SK-N-SH treated with all-trans-retinoic acid at 6 μM for 48 hours (cell line): ENCODE results near the gene AFF1.

Experiments
- ATAC-seq: fragments of 200-7000 bp; cut with Tn5 transposase; 3 replicates; pipeline ENCODE4 v1.9.1; 2020; ENCODE audit warnings: mild to moderate bottlenecking, moderate library complexity
- CREB5 ChIP-seq: fragments of 250-450 bp; sonication (Bioruptor Pico); IDR thresholded peaks from 2 replicates; pipeline ENCODE4 v1.5.1; 2020; ENCODE audit warnings: low read depth, mild to moderate bottlenecking, moderate library complexity
- CSDC2 ChIP-seq: fragments of 250-450 bp; sonication (Bioruptor Pico); IDR thresholded peaks from 2 replicates; pipeline ENCODE4 v1.5.0; 2020; ENCODE audit warnings: mild to moderate bottlenecking, moderate library complexity
- CSRNP3 ChIP-seq: fragments of 250-450 bp; sonication (Bioruptor Pico); IDR thresholded peaks from 2 replicates; pipeline ENCODE4 v1.5.1; 2021; ENCODE audit warnings: mild to moderate bottlenecking, moderate library complexity
- ESRRG ChIP-seq: fragments of 250-450 bp; sonication (Bioruptor Pico); IDR thresholded peaks from 2 replicates; pipeline ENCODE4 v1.6.1; 2021; ENCODE audit warnings: mild to moderate bottlenecking
- GLIS3 ChIP-seq: fragments of 250-450 bp; sonication (Bioruptor Pico); IDR thresholded peaks from 2 replicates; pipeline ENCODE4 v1.5.0; 2020; ENCODE audit warnings: mild to moderate bottlenecking, moderate library complexity
- ISL1 ChIP-seq: fragments of 250-450 bp; sonication (Bioruptor Pico); IDR thresholded peaks from 2 replicates; pipeline ENCODE4 v2.1.2; 2022; ENCODE audit warnings: mild to moderate bottlenecking, moderate library complexity
- OSR1 ChIP-seq: fragments of 250-450 bp; sonication (Bioruptor Pico); IDR thresholded peaks from 2 replicates; pipeline ENCODE4 v1.8.0; 2022; ENCODE audit warnings: moderate library complexity, mild to moderate bottlenecking, inconsistent platforms
- PATZ1 ChIP-seq: fragments of 250-450 bp; sonication (Bioruptor Pico); IDR thresholded peaks from 2 replicates; pipeline ENCODE4 v1.8.0; 2020; ENCODE audit warnings: mild to moderate bottlenecking, moderate library complexity, borderline replicate concordance
- SNAI2 ChIP-seq: fragments of 250-450 bp; sonication (Bioruptor Pico); IDR thresholded peaks from 2 replicates; pipeline ENCODE4 v1.5.0; 2020; ENCODE audit warnings: mild to moderate bottlenecking, moderate library complexity
- TCF4 ChIP-seq: fragments of 250-450 bp; sonication (Bioruptor Pico); IDR thresholded peaks from 2 replicates; pipeline ENCODE4 v1.8.0; 2021; ENCODE audit warnings: mild to moderate bottlenecking, moderate library complexity, borderline replicate concordance
- TOX ChIP-seq: fragments of 250-450 bp; sonication (Bioruptor Pico); IDR thresholded peaks from 2 replicates; pipeline ENCODE4 v1.8.0; 2021; ENCODE audit warnings: mild to moderate bottlenecking, moderate library complexity, borderline replicate concordance
- ZC3H10 ChIP-seq: fragments of 250-450 bp; sonication (Bioruptor Pico); IDR thresholded peaks from 2 replicates; pipeline ENCODE4 v1.5.1; 2021; ENCODE audit warnings: mild to moderate bottlenecking, moderate library complexity
- ZFP30 ChIP-seq: fragments of 450-650 bp; formaldehyde crosslinking; IDR thresholded peaks from 2 replicates; pipeline ENCODE4 v1.5.0; 2022; ENCODE audit warnings: mild to moderate bottlenecking, moderate library complexity
- ZNF565 ChIP-seq: fragments of 450-650 bp; formaldehyde crosslinking; conservative IDR thresholded peaks from 2 replicates; pipeline ENCODE4 v1.5.0; 2020; ENCODE audit warnings: low read depth, mild to moderate bottlenecking, moderate library complexity
- ZNF8 ChIP-seq: fragments of 450-650 bp; formaldehyde crosslinking; IDR thresholded peaks from 2 replicates; pipeline ENCODE4 v1.5.0; 2020; ENCODE audit warnings: mild to moderate bottlenecking, moderate library complexity

The AFF1 gene

GRCh38 chr4:87090305-87090704, 155.5 kb downstream of the AFF1 start:
- TF ChIP-seq ESRRG (CRISPR knock-in tag) (no peak), PATZ1 (CRISPR knock-in tag) (no peak), ZFP30 (CRISPR knock-in tag) (no peak), TCF4 (CRISPR knock-in tag) (no peak), CREB5 (CRISPR knock-in tag) (no peak), CSRNP3 (CRISPR knock-in tag) (no peak), ISL1 (CRISPR knock-in tag) (no peak)
- no peak for ATAC-seq

GRCh38 chr4:87092389-87093141, 157.8 kb downstream of the AFF1 start:
- ATAC-seq = peak; percentile 83
- TF ChIP-seq ISL1 (CRISPR knock-in tag) (0 out of 2 replicates have a peak, but pooled peaks have one; percentile 4), PATZ1 (CRISPR knock-in tag) (peak; percentile 50; the same call in 1 of the 2 replicates), TOX (no peak), ESRRG (CRISPR knock-in tag) (no peak)
- TF ChIP-seq, all 23 proteins: peak for 2

GRCh38 chr4:87093443-87094123, 158.8 kb downstream of the AFF1 start:
- ATAC-seq = peak; percentile 90
- TF ChIP-seq PATZ1 (CRISPR knock-in tag) = no peak
- no peak for TF ChIP-seq TCF4 (CRISPR knock-in tag)
- TF ChIP-seq SNAI2 (CRISPR knock-in tag) = no peak
- TF ChIP-seq OSR1 (CRISPR knock-in tag) = no peak
- no peak for TF ChIP-seq ZNF8 (CRISPR knock-in tag)
- no peak for TF ChIP-seq ZNF565 (CRISPR knock-in tag)
- no peak for TF ChIP-seq CSRNP3 (CRISPR knock-in tag)
- no peak for TF ChIP-seq CSDC2
- no peak for TF ChIP-seq ESRRG (CRISPR knock-in tag)
- TF ChIP-seq ZC3H10 (CRISPR knock-in tag) = no peak
- no peak for TF ChIP-seq TOX
- no peak for TF ChIP-seq ISL1 (CRISPR knock-in tag)
- no peak for TF ChIP-seq GLIS3 (CRISPR knock-in tag)
- TF ChIP-seq, all 23 proteins: peak for 0
